ENCODE measurements around the gene HMG20A. TPM values are rescaled to one million over a fixed set of nuclear protein-coding genes. Genes with fewer than 3 reads are reported as not detected.

Gene HMG20A
- polyA plus RNA-seq, 1 donor, result 46.5 TPM

DNA sequence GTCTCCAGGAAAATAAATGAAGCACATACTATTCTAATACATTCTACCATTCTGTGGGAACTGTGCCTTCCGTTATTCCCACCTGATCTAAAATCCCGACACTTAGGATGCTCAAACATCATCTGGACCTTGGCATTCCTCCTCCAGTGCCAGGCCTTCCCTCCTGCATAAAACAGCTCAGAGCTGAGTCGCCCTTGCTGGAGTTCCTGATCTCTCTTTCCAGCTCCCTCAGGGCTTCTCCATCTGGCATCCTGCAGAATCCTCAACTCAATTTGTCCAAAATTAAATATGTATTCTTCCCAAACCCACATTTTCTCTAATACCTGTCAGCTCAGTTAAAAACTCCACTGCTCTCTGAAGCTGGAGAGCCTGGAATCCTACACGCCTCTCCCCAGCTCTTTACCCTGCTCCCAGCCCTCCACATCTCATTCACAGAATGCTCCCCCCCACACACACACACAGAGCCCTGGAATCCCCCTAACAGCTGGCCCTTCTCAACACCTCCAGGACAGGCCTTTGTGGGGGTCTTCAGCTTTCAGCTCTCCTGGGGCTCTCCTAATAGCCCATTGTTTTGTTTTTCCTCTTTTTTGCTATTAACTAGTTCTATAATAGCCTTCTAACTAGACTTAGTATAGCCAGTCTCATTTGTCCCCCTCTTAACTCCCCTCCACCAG is 78.5 kb downstream of the HMG20A start:
- no peak for DNase-seq (ENCODE audit: low read depth)

DNA sequence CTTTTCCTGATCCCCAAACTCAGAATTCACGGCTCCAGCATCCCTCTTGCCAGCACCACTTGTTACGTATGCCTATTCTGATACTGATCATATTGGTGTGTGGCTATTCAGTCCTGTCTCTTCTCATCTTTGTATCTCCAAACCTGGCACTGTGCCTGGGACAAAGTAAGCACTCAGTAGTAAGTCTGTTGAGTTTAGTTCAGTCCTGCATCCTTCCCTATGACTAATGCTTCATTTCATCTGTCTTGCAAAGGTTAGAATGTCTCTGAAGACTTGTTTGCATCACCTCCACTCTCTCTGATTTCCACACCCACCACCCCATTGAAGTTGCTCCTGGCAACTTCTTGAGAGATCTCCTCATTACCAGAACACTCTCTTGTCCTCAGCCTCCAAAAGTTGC is 80.3 kb downstream of the HMG20A start:
- no peak for DNase-seq (ENCODE audit: low read depth)

DNA sequence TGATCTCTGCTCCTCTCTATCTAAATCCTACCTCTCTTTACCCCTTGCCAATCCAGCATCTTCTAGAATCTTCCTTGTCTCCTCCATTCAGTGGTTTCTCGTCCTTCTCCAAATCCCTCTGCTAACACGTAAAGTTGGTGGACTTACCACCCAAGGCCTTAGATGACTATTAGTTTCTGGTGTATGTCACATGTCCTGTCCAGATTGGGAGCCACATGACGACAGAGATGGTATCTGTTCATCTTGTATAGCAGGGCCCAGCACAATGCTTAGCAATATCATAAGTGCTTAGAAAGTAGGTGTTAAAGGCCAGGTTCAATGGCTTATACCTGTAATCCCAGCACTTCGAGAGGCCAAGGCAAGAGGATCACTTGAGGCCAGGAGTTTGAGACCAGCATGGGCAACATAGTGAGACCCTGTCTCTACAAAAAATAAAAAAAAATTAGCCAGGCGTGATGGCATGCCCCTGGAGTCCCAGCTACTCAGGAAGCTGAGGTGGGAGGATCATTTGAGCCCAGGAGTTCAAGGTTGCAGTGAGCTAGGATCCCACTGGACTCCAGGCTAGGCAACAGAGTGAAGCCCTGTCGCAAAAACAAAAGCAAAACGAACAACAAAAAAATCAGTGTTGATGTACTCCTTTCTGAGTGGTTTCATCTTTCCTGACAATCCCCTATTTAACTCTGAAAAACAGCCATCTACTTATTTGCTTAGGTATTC is 81.8 kb downstream of the HMG20A start:
- no peak for DNase-seq (ENCODE audit: low read depth)

DNA sequence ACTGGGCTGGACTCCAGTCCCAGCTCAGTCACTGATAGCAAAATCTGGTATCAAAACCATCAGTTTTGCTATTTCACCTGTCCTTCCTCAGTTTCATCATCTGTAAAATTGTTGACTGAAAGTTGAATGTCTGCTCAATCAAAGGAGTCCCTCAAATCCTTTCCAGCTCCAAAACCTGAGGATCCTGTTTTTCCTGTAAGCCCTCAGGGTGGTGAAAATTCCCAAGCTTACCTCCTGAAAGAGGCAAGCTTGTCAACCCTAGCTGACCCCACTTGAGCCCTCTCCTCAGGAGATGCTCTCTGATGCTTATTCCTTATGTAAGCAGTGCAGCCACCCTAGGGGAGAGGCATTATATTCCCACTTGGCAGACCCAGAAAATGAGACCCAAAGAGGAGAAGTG is 82.6 kb downstream of the HMG20A start:
- DNase-seq (ENCODE audit: low read depth), result no peak

DNA sequence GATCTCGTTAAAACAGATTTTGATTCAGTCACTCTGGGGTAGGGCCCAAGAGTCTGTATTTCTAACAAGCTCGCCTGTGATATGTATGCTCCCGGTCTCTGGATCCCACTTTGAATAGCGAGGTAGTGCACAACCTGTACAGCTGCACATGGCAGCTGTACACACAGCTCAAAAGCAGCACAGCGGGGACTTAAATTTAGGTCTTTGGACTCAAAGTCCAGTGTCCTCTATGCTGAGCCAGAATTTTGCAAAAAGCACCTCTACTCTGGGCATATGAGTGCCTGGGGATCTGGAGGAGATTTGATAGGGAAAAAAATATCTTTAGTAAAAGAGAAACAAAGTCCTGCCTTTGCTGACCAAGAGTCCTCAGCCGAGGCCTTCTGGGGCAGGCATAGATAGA is 83.1 kb downstream of the HMG20A start:
- no peak for DNase-seq (ENCODE audit: low read depth)

DNA sequence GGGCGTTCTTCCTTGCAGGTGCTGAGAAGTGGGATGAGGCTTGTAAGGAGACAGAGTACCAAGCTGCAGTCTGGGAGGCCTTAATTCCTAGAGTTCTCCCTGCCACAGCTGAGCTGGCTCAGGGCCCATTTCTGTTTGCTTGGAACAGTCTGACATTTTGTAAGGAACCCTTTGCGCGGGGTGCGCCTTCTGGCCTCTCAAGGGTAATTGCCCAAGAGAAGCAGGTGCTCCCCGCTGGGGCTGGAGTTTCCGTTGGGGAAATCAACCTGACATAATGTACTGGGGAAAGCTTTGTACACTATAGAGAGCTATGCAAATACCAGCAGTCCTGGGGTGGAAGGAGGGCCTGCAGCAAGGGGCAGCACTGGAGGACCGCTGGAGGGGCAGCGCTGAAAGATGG is 83.6 kb downstream of the HMG20A start:
- DNase-seq (ENCODE audit: low read depth), result no peak

DNA sequence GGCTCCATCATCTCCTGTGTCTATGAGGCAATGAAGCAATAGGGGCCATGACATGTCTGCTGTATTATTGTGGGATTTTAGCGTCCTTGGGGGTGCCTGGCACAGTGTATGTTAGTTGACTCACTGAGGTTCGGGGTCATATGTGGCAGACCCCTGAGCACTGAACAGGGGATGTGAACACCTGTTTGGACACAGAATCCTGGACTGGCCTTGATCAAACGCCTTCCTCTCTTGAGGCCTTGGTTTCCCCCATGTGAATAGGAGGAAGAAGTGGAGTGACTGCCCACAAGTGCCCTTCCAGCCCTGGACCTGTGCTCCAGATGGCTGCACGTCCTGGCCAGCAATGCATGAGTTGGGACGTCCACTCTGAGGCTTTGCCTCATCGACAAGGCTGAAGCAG is 84.2 kb downstream of the HMG20A start:
- no peak for DNase-seq (ENCODE audit: low read depth)

DNA sequence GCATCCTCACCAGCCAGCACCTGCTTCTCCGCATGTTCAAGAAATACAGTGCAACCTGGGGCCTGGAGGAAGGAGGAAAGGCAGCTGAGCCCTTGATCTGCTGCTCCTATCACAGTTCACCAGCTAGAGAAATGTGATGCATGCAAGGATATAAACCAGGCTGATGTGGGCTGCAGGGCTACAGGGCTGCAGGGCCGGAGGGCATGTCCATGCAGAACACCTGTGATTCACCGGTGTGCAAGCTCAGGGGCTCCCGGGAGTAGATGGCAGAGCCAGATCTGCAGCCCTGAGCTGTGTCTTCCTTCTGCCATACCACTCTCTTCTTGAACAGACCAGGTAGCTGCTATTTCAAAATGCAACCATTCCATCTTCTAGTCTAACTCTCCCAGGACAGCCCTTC is 84.9 kb downstream of the HMG20A start:
- no peak for DNase-seq (ENCODE audit: low read depth)

DNA sequence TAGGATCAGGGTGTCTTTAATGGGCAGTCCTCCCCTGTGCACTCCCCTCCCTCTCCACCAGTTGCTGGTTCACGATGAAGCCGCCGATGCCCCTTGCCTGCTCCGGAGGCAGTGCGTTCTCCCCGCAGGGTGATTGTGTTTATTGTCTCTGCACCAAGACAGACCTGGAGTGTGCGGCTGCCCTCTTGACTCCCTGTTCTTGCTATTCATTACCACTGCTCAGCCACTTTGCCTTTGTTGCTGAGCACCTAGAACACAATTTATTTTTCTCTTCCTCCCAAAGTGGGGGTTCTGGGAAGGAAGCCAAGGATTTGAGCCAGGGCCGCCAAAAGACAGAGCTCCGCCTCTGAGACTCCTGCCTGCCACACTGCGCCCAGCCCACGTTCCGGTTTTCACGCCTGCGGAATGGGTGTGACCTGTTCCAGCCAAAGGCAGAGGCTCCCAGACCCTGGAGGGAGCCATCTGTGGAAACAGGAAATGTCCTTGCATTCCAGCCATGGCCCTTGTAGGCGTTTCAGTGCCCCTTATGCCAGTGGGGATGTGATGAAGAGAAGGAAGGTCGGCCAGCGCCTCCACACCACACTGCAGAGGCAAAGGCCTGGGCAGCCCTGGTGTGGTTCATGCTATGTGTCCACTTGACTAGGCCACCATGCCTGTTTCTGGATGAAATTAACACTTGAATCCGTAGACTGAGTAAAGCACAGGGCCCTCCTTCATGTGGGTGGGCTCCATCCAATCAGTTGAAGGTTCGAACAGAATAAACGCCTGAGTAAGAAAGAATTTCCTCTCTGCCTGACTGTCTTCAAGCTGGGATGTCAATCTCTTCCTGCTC is 85.8 kb downstream of the HMG20A start:
- DNase-seq (ENCODE audit: low read depth), result no peak

DNA sequence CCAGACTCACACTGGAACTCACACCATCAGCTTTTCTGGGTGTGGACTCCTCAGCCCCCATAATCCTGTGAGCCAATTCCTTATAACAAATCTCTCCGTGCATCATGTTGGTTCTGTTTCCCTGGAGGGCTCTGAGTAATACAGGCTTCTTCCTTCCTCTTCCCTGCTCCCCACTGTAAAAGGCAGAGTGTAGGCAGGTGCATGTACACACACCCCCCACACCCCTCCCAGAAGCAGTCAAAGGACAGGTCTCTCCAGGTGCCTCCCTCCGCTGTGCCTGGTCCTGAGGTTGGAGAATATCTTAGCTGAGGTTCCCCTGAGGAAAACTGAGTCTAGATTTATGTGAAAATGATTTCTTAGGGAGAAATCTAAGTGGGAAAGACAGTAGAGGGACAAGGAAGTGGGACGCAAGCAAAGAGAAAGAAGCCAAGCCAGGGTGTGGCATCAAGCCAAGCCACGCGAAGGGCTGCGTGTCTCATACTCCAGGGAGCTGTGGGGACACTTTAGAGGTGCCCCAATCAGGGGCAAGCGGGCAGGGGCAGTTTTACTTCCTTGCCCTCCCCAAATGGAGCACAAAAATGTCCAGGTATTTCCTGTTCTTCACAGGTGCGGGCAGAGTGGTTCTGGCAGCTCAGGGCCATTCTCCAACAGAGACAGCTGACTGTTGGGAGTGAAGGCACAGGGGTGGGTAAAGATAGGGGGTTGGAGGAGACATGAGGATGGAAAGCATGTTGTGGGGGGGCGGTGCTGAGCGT is 86.6 kb downstream of the HMG20A start:
- no peak for DNase-seq (ENCODE audit: low read depth)

DNA sequence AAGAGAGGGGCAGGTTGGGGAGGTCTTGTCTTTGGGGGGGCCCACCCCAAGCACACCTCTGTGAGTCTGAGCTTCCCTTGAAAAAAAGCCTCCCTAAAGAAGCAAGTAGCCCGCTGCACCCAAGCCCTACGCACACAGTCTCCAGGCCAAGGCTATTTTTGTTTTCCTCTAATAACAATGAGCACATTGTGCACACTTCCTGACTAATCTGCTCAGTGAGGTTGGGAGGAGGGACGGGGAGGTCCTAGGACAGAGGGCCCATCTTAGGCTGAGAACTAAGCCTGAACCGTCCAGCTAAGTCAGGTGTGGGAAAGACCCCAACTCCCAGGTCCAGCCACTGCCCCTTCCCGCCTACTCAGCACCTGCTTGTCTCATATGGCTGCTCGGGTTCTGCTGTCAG is 87.2 kb downstream of the HMG20A start:
- no peak for DNase-seq (ENCODE audit: low read depth)

DNA sequence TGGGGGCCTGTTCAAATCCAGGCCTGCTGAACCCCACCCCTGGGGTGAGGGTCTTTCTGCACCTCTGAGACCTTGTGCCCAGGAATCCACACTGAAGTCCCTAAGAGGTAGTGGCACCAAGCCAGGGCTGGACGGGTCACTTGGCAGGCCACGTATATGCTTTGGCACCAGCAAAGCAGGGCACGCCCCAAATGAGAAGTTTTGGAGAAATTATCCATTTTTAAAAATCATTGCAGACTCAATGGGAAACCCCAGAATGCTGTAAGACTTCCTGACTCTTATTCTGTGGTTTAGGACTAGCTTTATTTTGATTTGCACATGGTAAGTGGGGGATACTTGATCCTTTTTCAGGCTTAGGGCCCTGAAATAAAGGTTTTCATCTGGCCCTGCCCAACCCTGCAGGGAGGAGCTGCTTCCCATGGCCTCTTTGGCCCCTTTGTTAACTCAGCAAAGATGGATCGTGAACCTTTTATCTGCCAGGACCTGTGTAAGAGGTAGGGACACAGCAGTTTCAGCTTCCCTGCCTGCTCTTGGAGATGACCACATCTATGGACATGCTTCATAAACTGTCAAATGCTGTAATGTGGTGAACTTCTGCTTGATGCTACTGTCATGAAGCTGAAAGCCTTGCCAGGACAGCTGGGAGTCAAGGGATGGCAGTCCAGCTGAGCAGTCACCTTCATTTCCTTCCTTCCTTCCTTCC is 88.0 kb downstream of the HMG20A start:
- DNase-seq (ENCODE audit: low read depth), result no peak

DNA sequence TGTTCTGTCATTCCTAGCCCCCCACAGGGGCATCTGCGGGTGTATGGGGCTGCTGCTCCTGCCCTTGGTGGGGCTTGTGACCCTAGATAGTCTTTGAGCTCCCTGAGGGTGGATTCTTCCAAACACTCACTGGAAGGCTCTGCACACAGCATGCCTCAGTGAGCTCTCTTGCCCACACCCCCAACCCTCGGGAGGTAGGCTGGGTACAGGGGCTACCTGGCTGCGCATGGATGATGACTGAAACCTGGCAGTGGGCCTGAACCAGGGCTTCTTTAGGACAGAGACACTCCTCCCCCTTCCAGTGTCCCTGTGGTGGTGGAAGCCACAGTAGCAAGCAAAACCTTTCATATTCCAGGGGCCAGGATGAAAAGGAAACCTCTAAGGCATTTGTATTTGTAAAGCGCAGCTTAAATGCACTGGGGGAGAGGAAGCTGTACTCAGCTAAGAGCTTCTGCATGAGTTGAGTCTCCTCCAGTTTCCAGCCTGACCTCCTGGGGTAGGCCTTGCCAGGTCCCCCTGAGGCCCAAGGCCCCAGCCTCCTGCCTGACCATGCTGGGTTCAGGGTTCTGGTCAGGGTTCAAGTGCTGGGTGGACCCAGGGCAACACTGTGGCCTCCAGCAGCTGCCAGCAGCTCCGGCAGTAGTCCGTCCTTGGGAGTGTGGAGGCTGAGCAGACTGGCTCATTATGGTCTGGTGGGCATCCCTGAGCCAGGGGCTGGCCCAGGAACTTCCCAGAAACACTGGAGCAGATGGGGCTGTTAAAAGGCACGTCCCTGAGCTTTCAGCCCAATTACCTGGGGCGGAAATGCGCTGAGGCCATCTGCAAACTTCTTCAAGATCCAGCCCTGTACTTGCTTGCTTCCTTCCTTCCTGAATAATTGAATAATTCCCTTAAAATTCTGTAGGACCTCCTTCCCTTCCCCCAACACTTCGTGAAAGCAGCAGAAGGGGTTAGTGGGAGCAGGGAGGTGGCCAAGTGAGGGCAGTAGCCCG is 89.7 kb downstream of the HMG20A start:
- DNase-seq (ENCODE audit: low read depth), result no peak

DNA sequence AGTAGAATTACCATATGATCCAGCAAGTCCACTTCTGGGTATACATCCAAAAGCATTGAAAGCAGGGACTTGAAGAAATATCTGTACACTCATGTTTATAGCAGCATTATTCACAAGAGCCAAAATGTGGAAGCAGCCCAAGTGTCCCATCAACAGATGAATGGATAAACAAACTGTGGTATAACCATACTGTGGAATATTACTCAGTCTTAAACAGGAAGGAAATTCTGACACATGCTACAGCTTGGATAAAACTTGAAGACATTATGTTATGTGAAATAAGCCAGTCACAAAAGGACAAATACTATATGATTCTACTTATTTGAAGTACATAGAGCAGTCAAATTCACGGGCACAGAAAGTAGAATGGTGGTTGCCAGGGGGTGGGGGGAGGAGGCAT is 91.2 kb downstream of the HMG20A start:
- DNase-seq (ENCODE audit: low read depth), result no peak

DNA sequence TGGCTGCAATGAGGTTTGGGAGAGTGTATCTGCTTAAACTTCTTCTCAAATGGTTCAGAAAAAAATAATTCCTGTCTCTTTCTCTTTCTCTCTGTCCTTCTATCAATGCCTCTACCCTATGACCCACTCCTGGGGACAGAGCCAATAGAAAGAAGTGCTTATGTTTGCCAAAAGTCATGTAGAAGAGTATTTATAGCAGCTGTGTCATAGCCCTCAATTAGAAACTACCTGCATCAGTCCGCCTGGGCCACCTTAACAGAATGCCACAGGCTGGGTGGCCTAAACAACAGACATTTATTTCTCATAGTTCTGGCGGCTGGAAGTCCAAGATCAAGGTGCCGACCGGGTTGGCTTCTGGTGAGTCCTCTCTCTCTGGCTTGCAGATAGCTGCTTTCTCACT is 92.5 kb downstream of the HMG20A start:
- no peak for DNase-seq (ENCODE audit: low read depth)

DNA sequence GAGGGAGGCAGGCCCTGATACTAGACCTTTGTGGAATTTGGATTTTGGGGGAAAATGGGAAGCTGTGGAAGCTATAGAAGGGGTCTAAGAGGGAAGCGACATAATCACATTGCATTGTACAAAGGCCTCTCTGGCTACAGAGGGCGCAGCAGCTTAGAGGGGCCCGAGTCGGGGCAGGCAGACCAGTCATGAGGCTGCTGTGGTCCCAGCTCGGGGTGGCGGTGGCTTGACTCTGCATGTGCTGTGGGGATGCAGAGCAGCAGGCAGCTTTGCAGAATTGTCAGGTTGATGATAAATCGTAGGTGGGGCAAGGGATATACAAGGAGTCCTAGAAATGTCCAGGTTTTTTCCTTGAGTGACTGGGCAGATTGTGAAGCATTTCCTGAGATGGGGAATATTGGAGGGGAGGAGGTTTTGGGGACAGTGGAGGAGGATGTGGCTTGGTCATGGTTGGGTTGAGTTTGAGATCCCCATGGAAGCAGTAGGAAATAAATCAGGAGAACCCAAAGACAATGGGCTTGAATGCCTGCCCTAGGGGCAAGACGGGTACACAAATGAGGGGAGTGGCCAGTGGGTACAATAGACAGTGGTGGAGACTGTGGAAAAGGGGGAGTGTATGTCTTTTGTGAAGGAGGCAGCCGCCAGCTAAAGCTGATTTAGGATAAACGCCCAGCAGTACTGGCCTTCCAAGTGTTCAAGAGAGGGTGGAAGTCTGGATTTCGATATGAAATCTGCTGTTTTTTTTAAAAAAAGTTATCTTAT is 94.1 kb downstream of the HMG20A start:
- DNase-seq (ENCODE audit: low read depth), result no peak

DNA sequence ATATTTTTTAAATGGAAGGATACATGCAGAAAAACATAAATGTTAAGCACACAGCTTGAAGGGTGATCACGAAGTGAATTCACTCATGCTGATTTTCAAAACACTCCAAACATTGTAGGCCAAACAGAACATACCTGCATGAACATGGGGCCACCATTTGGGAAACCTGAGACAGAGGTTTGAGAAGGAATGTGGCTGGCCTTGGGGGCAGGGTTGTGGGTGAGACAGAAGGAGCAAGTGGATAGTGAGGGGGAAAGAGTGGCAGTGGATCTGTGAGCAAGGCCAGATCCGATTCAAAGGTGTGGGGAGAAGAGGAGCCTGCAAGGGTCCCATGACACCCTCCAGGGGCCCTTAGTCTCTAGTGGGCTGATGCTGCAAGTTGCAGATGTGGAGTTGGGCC is 94.9 kb downstream of the HMG20A start:
- DNase-seq (ENCODE audit: low read depth), result no peak

DNA sequence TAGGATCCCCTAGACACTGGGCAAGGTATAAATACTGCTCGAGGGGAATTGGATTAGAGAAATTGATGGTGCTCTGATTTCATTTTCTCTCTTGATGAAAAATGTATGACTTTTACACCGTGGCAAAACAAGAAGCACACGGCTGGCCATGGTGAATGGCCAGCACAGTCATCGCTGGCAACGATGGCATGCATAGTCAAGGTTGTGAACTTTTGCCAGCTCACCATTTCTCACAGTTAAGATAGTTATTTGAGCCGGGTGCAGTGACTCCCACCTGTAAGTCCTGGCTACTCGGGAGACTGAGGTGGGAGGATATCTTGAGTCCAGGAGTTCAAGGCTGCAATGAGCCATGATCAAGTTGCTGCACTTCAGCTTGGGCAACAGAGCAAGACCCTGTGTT is 95.4 kb downstream of the HMG20A start:
- no peak for DNase-seq (ENCODE audit: low read depth)

DNA sequence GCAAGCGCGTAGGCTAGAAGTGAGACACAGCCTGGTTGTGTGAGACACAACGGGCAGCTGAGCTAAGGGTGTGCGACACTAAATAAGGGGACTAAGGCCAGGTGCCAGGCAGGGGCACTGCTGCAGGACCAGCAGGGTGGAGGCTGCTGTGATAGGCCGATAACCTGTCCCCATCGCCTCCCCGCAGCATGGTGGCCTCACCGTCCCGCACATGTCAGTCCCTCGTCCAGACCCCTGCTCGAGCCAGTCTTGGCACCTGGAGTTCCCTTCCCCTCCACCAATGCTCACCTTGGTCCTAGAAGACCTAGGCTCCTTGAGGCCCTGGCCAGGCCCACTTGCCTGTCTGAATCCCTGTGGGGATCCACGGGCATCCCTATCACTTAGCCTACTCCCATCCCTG is 96.1 kb downstream of the HMG20A start:
- no peak for DNase-seq (ENCODE audit: low read depth)
